SK-N-SH (cell line): ENCODE results near the gene SLC17A5.
"Not testable (repeated sequence)": the region's sequence is repeated elsewhere in the genome, so short reads cannot be mapped to it uniquely, and the experiment has no call there.

Source experiments
- CHD2 ChIP-seq: fragments of 150-350 bp; IDR thresholded peaks from 2 replicates; pipeline ENCODE4 v1.6.1; 2018; ENCODE audit warnings: low read length; ENCODE audit not compliant: partially characterized antibody
- EZH2phosphoT487 ChIP-seq: fragments of 200-600 bp; sonication (generic); IDR thresholded peaks from 2 replicates; pipeline ENCODE4 v1.6.1; 2017; ENCODE audit warnings: low read depth, mixed run types, mild to moderate bottlenecking, antibody characterized with exemption, moderate library complexity, borderline replicate concordance
- MXI1 ChIP-seq: IDR thresholded peaks from 2 replicates; pipeline ENCODE4 v1.6.1; 2012; ENCODE audit warnings: mild to moderate bottlenecking, low read depth, low read length, improper control_type of control experiment
- POLR2AphosphoS5 ChIP-seq: IDR thresholded peaks from 2 replicates; pipeline ENCODE4 v1.6.1; 2012; ENCODE audit warnings: low read depth, low read length
- SMC3 ChIP-seq: IDR thresholded peaks from 2 replicates; pipeline ENCODE4 v1.6.1; 2012; ENCODE audit warnings: low read depth, low read length, improper control_type of control experiment
- TAF1 ChIP-seq: IDR thresholded peaks from 2 replicates; pipeline ENCODE4 v1.6.1; 2012; ENCODE audit warnings: low read depth, mild to moderate bottlenecking, low read length, moderate library complexity, borderline replicate concordance
- TCF12 ChIP-seq: IDR thresholded peaks from 2 replicates; pipeline ENCODE4 v1.4.0; 2012
- TF ChIP-seq, protein P1 (sequence below): fragments of 200-600 bp; sonication (generic); IDR thresholded peaks from 2 replicates; pipeline ENCODE4 v1.6.1; 2017; ENCODE audit warnings: antibody characterized with exemption, mild to moderate bottlenecking, moderate library complexity
- TF ChIP-seq, protein P2 (sequence below): IDR thresholded peaks from 2 replicates; pipeline ENCODE4 v1.6.1; 2012; ENCODE audit warnings: mild to moderate bottlenecking, low read depth, low read length, moderate library complexity
- TF ChIP-seq, protein P3 (sequence below): IDR thresholded peaks from 2 replicates; pipeline ENCODE4 v1.4.0; 2012; ENCODE audit warnings: low read depth, borderline replicate concordance
- TF ChIP-seq, protein P4 (sequence below): IDR thresholded peaks from 2 replicates; pipeline ENCODE4 v1.4.0; 2012; ENCODE audit warnings: low read depth, borderline replicate concordance

DNA sequence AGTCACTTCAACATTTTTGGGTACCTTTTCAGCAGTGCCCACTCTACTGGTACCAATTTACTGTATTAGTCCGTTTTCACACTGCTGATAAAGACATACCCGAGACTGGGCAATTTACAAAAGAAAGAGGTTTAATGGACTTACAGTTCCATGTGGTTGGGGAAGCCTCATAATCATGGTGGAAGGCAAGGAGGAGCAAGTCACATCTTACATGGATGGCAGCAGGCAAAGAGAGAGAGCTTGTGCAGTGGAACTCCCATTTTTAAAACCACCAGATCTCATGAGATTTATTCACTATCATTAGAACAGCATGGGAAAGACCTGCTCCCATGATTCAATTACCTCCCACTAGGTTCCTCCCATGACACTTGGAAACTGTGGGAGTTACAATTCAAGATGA is 29.8 kb upstream of the SLC17A5 start:
- not testable (repeated sequence) for TF ChIP-seq CHD2, TAF1, EZH2phosphoT487, TCF12, POLR2AphosphoS5, SMC3, MXI1
- TF ChIP-seq, protein P1, sequence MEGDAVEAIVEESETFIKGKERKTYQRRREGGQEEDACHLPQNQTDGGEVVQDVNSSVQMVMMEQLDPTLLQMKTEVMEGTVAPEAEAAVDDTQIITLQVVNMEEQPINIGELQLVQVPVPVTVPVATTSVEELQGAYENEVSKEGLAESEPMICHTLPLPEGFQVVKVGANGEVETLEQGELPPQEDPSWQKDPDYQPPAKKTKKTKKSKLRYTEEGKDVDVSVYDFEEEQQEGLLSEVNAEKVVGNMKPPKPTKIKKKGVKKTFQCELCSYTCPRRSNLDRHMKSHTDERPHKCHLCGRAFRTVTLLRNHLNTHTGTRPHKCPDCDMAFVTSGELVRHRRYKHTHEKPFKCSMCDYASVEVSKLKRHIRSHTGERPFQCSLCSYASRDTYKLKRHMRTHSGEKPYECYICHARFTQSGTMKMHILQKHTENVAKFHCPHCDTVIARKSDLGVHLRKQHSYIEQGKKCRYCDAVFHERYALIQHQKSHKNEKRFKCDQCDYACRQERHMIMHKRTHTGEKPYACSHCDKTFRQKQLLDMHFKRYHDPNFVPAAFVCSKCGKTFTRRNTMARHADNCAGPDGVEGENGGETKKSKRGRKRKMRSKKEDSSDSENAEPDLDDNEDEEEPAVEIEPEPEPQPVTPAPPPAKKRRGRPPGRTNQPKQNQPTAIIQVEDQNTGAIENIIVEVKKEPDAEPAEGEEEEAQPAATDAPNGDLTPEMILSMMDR = not testable (repeated sequence)
- TF ChIP-seq, protein P2, sequence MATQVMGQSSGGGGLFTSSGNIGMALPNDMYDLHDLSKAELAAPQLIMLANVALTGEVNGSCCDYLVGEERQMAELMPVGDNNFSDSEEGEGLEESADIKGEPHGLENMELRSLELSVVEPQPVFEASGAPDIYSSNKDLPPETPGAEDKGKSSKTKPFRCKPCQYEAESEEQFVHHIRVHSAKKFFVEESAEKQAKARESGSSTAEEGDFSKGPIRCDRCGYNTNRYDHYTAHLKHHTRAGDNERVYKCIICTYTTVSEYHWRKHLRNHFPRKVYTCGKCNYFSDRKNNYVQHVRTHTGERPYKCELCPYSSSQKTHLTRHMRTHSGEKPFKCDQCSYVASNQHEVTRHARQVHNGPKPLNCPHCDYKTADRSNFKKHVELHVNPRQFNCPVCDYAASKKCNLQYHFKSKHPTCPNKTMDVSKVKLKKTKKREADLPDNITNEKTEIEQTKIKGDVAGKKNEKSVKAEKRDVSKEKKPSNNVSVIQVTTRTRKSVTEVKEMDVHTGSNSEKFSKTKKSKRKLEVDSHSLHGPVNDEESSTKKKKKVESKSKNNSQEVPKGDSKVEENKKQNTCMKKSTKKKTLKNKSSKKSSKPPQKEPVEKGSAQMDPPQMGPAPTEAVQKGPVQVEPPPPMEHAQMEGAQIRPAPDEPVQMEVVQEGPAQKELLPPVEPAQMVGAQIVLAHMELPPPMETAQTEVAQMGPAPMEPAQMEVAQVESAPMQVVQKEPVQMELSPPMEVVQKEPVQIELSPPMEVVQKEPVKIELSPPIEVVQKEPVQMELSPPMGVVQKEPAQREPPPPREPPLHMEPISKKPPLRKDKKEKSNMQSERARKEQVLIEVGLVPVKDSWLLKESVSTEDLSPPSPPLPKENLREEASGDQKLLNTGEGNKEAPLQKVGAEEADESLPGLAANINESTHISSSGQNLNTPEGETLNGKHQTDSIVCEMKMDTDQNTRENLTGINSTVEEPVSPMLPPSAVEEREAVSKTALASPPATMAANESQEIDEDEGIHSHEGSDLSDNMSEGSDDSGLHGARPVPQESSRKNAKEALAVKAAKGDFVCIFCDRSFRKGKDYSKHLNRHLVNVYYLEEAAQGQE = not testable (repeated sequence)
- TF ChIP-seq, protein P3, sequence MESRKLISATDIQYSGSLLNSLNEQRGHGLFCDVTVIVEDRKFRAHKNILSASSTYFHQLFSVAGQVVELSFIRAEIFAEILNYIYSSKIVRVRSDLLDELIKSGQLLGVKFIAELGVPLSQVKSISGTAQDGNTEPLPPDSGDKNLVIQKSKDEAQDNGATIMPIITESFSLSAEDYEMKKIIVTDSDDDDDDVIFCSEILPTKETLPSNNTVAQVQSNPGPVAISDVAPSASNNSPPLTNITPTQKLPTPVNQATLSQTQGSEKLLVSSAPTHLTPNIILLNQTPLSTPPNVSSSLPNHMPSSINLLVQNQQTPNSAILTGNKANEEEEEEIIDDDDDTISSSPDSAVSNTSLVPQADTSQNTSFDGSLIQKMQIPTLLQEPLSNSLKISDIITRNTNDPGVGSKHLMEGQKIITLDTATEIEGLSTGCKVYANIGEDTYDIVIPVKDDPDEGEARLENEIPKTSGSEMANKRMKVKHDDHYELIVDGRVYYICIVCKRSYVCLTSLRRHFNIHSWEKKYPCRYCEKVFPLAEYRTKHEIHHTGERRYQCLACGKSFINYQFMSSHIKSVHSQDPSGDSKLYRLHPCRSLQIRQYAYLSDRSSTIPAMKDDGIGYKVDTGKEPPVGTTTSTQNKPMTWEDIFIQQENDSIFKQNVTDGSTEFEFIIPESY = not testable (repeated sequence)
- TF ChIP-seq, protein P4, sequence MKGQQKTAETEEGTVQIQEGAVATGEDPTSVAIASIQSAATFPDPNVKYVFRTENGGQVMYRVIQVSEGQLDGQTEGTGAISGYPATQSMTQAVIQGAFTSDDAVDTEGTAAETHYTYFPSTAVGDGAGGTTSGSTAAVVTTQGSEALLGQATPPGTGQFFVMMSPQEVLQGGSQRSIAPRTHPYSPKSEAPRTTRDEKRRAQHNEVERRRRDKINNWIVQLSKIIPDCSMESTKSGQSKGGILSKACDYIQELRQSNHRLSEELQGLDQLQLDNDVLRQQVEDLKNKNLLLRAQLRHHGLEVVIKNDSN = not testable (repeated sequence)
